Measurements from ENCODE around the gene TPP2. TPM values are rescaled to one million over a fixed set of nuclear protein-coding genes. Genes with fewer than 3 reads are reported as not detected.

The TPP2 gene
- total RNA-seq, 2 donors from 2014 or later: 31.4 to 31.8 TPM

- Histone ChIP-seq H3K4me1 (replicated peaks) (no peaks in the 10 kb centered on the region), H3K36me3 (no peaks in the 10 kb centered on the region), H3K4me3 (no peak overlapping the region), H3K27me3 (replicated peaks; ENCODE audit: insufficient read depth) (no peaks in the 10 kb centered on the region), H3K27ac (no peak overlapping the region), H3K9me3 (no peaks in the 10 kb centered on the region)
- TF ChIP-seq POLR2A (IDR thresholded peaks at IDR 0.05): no peak
- TF ChIP-seq CTCF (IDR thresholded peaks at IDR 0.05): no peak
- no peak for TF ChIP-seq POLR2AphosphoS5 (IDR thresholded peaks at IDR 0.05)
- WGBS: 92% methylated on average over 4 of the region's 4 CpGs
- DNase-seq (ENCODE audit: low spot score): no peak
- intact Hi-C loops (cut with DNase I): no loop called here
These were observed 21.0 kb downstream of the TPP2 start for GRCh38 chr13:102617697-102618350.

- WGBS: 89% methylated on average over 6 of the region's 6 CpGs
- Histone ChIP-seq H3K4me3 (no peak overlapping the region), H3K27ac (no peak overlapping the region), H3K27me3 (replicated peaks; ENCODE audit: insufficient read depth) (no peaks in the 10 kb centered on the region), H3K4me1 (replicated peaks) (no peaks in the 10 kb centered on the region), H3K36me3 (peaks cover 0 to 5% of the 10 kb centered on the region in 2 donors), H3K9me3 (no peaks in the 10 kb centered on the region)
- TF ChIP-seq POLR2A (IDR thresholded peaks at IDR 0.05): no peak
- DNase-seq (ENCODE audit: low spot score): no peak
- intact Hi-C loops (cut with DNase I): no loop called here
These were observed 23.7 kb downstream of the TPP2 start for GRCh38 chr13:102620516-102620915.

GRCh38 chr13:102626928-102627327 lies 30.1 kb downstream of the TPP2 start:
- no peaks in the 10 kb centered on the region for H3K4me1 ChIP-seq (replicated peaks)
- DNase-seq (ENCODE audit: low spot score): no peak
- H3K27ac ChIP-seq: no peak overlapping the region
- peaks cover 0 to 5% of the 10 kb centered on the region in 2 donors for H3K36me3 ChIP-seq
- no peak overlapping the region for H3K4me3 ChIP-seq
- WGBS: 76% methylated on average over 1 of the region's 1 CpG
- H3K27me3 ChIP-seq (replicated peaks; ENCODE audit: insufficient read depth): no peaks in the 10 kb centered on the region
- no peaks in the 10 kb centered on the region for H3K9me3 ChIP-seq
- TF ChIP-seq POLR2A (IDR thresholded peaks at IDR 0.05) (no peak), CTCF (IDR thresholded peaks at IDR 0.05) (no peak), POLR2AphosphoS5 (IDR thresholded peaks at IDR 0.05) (no peak)
- intact Hi-C loops (cut with DNase I): no loop called here

GRCh38 chr13:102628559-102628958 lies 31.8 kb downstream of the TPP2 start:
- no peak overlapping the region for H3K4me3 ChIP-seq
- intact Hi-C loops (cut with DNase I): no loop called here
- H3K27me3 ChIP-seq (replicated peaks; ENCODE audit: insufficient read depth): no peaks in the 10 kb centered on the region
- DNase-seq (ENCODE audit: low spot score): no peak
- H3K36me3 ChIP-seq: no peaks in the 10 kb centered on the region
- WGBS: 94% methylated on average over 4 of the region's 4 CpGs
- no peaks in the 10 kb centered on the region for H3K9me3 ChIP-seq
- TF ChIP-seq CTCF (IDR thresholded peaks at IDR 0.05) (no peak), POLR2A (IDR thresholded peaks at IDR 0.05) (no peak), POLR2AphosphoS5 (IDR thresholded peaks at IDR 0.05) (no peak)
- H3K27ac ChIP-seq: no peak overlapping the region
- no peaks in the 10 kb centered on the region for H3K4me1 ChIP-seq (replicated peaks)

GRCh38 chr13:102631198-102631597 lies 34.4 kb downstream of the TPP2 start:
- intact Hi-C loops (cut with DNase I): no loop called here
- 93% methylated on average over 2 of the region's 2 CpGs for WGBS
- Histone ChIP-seq H3K36me3 (no peaks in the 10 kb centered on the region), H3K4me3 (no peak overlapping the region), H3K27ac (no peak overlapping the region), H3K9me3 (no peaks in the 10 kb centered on the region), H3K27me3 (replicated peaks; ENCODE audit: insufficient read depth) (no peaks in the 10 kb centered on the region), H3K4me1 (replicated peaks) (no peaks in the 10 kb centered on the region)
- no peak for DNase-seq (ENCODE audit: low spot score)
- TF ChIP-seq POLR2AphosphoS5 (IDR thresholded peaks at IDR 0.05) (no peak), CTCF (IDR thresholded peaks at IDR 0.05) (no peak), POLR2A (IDR thresholded peaks at IDR 0.05) (no peak)

Data from prostate gland (tissue), 2 donors.